ENCODE measurements around the gene GUCY2C. TPM values are rescaled to one million over a fixed set of nuclear protein-coding genes. Genes with fewer than 3 reads are reported as not detected.

GUCY2C gene
- total and polyA plus RNA-seq, 4 donors = 0.01 to 0.05 TPM; not detected in 2

GRCh38 chr12:14694145-14694714 lies 2.2 kb downstream of the GUCY2C start:
- H3K36me3 ChIP-seq (ENCODE audit: control insufficient read depth in 4 of 4, insufficient read depth in 3 of 4, low read depth in 1 of 4, low read length in 3 of 4) = no peaks in the 10 kb centered on the region
- H3K4me1 ChIP-seq (ENCODE audit: control insufficient read depth in 4 of 4, insufficient read depth in 4 of 4, low read length in 3 of 4) = no peaks in the 10 kb centered on the region
- H3K27ac ChIP-seq (ENCODE audit: low read depth in 1 of 2, low read length in 2 of 2) = no peak overlapping the region
- WGBS = 83% methylated on average over 3 of the region's 3 CpGs
- no peak for DNase-seq (ENCODE audit: low spot score)
- H3K27me3 ChIP-seq (ENCODE audit: control insufficient read depth in 4 of 4, insufficient read depth in 4 of 4, low read length in 3 of 4) = no peaks in the 10 kb centered on the region
- no peak overlapping the region for H3K9ac ChIP-seq (ENCODE audit: low read depth in 1 of 2, low read length in 2 of 2)
- TF ChIP-seq SP1 (IDR thresholded peaks at IDR 0.05) (no peak), HNF4A (conservative IDR thresholded peaks at IDR 0.05) (no peak), FOXA1 (IDR thresholded peaks at IDR 0.05) (no peak), RAD21 (IDR thresholded peaks at IDR 0.05) (no peak), NR2F2 (IDR thresholded peaks at IDR 0.05) (no peak), HNF4G (IDR thresholded peaks at IDR 0.05) (no peak), REST (IDR thresholded peaks at IDR 0.05) (no peak), TAF1 (conservative IDR thresholded peaks at IDR 0.05) (no peak), ZBTB33 (IDR thresholded peaks at IDR 0.05) (no peak), YY1 (IDR thresholded peaks at IDR 0.05) (no peak), RXRA (IDR thresholded peaks at IDR 0.05) (no peak), FOXA2 (IDR thresholded peaks at IDR 0.05) (no peak), MAX (IDR thresholded peaks at IDR 0.05) (no peak), ATF3 (IDR thresholded peaks at IDR 0.05) (no peak), GABPA (IDR thresholded peaks at IDR 0.05 in 1 of 2, conservative IDR thresholded peaks at IDR 0.05 in 1 of 2) (no peak), CTCF (IDR thresholded peaks at IDR 0.05; ENCODE audit: low read depth, low read length, missing input control) (no peak), JUND (IDR thresholded peaks at IDR 0.05) (no peak)
- H3K4me3 ChIP-seq (ENCODE audit: low read depth in 1 of 3, low read length in 3 of 3) = no peak overlapping the region
- H3K9me3 ChIP-seq (ENCODE audit: control insufficient read depth in 4 of 4, low read length in 3 of 4) = no peaks in the 10 kb centered on the region
